IPS-11a (cell line): ENCODE data around the gene THAP2.

ENCODE experiments used
- H3K4me3 ChIP-seq: one replicate; pipeline ENCODE4 v1.5.1; 2013; ENCODE audit warnings: low read depth, low read length, control low read depth

THAP2 gene

DNA sequence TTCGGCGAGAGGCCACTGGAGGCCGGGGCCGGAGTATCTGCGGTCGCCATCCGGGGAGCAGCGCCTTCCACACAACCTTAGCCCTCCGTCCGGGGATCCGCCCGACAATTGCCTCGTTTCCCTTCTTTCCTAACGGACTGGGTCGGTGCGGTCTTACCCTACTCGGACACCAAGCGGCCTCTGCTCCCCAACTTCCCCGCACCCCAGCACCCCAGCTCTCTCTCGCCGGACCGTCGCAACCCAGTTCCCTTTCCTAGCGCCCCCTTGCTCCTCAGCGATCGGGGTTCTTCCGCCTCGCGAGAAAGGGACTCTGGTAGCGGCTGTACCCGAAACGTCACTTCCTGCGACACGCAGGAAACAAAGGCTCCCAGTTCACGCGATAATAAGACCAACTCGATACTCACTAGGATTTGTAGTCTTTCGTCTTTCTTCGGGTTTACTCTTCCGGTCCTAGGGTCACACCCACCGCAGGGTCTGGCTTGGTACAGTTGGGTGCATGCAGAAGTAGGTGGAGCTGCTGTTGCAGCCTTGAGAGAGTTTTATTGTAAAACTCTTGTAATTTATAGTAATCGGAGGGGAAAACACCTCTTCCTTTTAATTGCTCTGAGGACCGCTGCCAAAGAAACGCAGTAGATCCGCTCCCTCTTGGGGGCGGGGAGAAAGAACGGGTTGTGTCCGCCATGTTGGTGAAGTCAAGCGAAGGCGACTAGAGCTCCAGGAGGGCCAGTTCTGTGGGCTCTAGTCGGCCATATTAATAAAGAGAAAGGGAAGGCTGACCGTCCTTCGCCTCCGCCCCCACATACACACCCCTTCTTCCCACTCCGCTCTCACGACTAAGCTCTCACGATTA lies at the start of gene THAP2, which contains the start of gene ZFC3H1:
Gene THAP2 (plus strand): TSS at position 741 of the 850 bp plus-strand sequence. CDS start 209 bp downstream, outside the sequence.
Gene ZFC3H1 (minus strand): TSS at position 288 of the 850 bp plus-strand sequence. CDS start 238 bp downstream, at position 50.
- peak within 1 kb of the TSS; percentile 98 for H3K4me3 ChIP-seq

DNA sequence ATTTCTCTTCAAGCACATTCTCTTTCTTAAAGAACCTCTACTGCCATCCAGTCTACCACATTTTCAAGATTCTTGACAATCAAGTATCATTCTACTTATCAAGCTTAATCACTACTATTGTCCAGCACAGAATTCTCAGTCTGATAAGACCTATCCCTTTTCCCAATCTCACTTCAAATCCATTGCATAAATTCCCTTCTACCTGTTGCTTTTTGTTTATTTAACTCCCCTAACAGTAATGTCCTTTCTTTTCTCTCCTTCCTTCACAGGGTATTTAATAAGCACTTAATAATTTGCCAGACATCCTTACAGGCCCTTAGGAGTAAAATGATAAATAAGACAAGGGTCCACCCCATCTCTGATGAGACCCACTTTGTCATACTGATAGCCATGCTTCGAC lies 42.2 kb upstream of the THAP2 start:
- H3K4me3 ChIP-seq = no peak overlapping the region

DNA sequence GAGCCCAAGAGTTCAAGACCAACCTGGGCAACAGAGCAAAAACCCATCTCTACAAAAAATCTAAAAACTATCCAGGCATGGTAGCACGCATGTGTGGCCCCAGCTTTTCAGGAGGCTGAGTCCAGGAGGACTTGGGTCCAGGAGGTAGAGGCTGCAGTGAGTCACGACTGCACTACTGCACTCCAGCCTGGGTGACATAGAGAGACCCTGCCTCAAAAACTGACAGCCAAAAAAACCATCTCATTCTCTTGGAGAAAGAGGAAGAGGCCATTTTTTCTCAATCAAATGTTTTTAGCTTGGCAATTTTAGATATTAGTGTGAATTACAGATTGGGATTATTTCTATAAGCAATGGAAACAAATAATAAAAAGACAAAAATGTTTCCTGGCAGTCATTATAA lies 38.6 kb upstream of the THAP2 start:
- no peak overlapping the region for H3K4me3 ChIP-seq

DNA sequence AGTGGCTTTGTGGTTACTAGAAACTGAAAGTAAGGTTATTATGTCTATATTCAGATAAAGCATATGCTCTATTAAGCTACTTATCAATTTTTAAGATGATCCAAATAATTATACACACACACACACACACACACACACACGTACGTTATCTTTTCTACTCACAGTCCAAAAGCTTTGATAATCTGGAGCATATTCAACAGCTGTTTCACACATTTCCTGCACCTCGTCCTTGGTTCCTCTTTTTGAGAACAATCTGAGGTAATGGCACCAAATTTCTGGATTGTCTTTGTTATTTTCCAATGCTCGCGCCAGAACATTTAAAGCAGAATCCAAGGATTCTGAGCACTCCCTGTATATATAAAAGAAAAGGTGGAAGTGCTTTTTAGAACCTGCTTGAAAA lies 38.0 kb upstream of the THAP2 start:
- H3K4me3 ChIP-seq = no peak overlapping the region

DNA sequence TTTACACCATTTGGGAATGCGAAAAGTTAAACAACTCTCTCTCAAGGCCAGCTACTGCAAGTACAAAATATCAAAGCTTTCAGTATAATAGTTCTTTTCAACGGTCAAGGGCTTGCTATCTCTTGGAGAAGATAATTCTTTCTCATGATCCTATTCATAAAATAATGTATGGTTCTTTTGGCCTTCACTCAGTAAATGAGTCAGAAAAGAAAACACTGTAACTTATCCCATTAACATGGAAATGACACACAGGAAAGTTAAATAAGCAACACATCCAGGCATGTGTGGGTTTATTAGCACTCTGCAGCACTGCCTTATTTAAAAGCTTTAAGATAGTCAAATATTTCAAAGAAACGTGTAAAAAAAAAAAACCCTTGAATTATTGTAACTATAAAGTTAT lies 37.3 kb upstream of the THAP2 start:
- no peak overlapping the region for H3K4me3 ChIP-seq

DNA sequence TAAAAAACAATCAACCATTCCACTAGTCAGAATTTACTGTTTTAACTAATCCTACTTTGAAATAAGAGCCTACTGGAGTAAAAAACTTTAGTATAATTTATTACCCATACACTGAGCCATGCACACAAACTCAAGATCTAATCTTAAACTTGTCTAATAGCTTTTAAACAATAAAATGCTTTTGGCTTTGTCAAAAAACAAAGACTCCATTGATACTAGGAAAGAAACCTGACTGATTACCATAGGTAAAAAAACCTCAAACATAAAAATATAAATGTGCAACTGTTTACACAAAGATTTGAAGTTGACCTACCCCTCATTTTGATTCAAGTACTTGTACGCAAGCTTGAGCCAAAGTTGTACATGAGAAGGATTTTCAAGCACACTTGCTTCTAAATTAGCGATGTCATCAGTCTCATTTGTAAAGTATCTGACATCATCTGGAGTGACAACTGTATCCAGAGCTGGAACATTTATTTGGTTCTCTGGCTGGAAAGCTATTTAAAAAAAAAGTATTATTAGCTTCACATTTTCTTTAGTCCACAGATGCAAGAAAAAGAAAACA lies 36.6 kb upstream of the THAP2 start:
- H3K4me3 ChIP-seq = no peak overlapping the region

DNA sequence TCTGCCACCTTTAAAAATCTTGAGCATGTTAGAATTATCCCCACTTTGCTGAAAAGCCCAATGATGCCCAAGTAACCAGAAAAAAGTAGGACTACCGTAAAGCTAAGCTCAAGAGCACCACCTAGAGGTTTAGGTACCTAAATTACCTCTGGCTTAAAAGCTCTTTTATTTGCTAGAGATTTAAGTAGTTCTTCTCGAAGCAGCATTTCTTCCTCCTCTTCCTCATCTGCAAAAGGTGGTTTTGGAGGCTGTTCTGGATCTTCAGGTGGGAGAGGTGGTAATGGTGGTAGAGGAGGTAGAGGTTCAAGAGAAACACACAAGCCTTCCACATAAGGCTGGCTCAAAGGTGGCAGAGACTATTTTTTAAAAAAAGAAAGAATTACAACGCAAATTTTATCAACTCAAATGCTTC lies 27.4 kb upstream of the THAP2 start:
- no peak overlapping the region for H3K4me3 ChIP-seq

DNA sequence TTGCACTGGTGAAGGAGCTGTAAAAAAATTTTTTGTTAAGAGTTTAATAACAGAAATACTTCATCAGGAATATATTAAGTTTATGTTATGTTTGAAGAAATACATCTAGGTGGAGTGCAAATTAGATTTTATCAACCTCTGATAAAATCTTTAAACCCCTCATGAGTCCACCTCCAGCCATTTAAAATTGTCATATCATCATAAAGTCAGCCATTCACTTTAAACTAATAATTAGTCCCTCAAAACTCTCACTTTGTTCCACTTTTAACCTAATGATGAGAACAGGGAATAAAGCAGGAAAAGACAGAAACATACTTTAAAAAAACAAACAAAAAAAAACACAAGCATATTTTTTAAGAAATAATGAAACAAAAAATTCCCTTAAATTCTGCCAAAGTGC lies 25.6 kb upstream of the THAP2 start:
- H3K4me3 ChIP-seq = no peak overlapping the region

DNA sequence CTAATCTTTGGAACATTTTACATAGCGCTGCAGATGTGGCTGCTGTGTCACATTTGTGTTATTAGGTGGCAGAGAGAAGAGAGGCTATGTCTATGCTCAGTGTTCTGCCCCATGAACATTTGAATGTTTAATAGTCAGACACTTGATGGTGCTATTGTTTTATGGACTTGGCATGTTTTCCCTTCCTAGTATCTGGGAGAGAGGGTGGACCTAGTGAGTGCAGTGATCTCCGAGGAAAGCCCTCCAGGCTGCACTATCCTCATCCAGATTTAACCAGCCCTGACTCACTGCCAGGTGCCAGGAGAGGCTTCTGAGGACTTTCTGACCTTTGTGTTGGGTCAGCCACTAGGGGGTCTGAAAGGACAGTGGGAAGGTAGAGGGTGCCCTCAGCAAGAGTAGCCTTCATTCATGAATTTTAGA lies 24.8 kb upstream of the THAP2 start:
- no peak overlapping the region for H3K4me3 ChIP-seq

DNA sequence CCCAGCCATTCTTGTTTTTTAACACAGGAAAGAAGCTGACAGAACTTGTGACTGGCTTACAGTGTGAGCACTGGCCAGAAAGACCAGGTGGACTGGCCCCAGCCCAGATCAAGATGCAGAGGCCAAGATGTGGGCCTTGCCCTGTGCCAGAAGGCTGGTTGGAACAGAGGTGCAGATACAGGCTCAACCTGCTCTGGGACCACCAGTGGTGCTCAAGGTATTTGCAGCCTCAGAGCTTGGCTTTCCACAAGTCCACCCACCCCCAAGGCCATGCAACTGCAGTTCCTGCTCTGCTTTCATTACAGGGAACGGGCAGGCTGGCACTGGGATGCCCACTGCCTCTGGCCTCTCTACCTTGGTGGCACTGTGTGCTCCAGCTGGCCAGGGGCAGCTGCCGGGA lies 23.8 kb upstream of the THAP2 start:
- H3K4me3 ChIP-seq = no peak overlapping the region

DNA sequence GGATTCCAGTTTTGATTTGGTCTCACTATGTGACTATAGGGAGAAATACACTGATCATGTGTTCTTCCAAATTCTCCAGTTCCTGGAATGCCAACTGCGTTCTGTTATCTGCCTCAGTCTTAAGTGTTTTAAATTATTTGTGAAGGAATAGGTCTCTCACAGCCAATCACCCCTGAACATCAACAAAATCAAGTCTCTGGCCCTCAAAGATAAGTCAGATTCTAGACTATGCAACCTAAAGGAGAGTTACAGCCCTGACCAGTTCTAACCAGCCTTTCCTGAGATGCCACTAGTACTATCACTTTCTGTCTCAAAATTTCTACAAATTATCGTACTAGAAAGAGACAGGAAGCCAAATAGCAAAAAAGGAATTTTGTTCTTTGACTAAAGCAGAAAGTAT lies 22.7 kb upstream of the THAP2 start:
- no peak overlapping the region for H3K4me3 ChIP-seq

DNA sequence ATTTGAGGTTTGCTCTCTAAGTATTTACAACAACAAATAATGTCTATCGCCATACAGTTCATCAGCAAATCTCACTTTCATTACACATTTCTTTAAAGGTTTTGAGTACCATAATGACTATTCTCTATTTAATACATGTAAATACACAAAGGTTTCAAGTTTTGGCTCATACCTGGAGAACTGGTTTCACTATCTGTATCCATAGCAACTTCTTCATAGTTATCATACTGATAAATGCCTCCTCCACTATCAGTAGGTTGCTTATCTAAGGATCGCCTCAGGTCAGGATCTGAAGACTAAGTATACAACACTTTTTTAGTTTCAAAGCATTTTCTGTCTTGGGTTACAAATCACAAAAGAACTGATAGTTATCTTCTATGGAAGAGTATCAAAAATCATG lies 21.8 kb upstream of the THAP2 start:
- no peak overlapping the region for H3K4me3 ChIP-seq

DNA sequence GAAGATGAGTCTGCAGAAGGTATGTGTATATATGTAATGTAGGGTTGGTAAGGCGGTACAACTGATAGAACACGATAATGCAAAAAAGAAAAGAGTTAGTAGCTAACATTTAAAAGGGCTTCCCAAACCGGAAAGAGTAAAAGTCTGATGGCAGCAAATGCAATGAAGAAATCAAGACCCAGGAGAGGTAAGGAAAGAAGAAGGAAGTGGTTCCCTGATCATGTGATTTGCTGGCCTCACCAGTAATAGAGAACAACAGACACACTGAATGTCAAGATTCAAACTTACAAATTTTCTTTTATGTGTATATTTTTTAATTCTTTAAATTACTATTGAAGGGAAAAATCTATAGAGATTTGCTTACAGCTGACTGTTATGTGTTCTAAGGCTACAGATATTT lies 18.8 kb upstream of the THAP2 start:
- H3K4me3 ChIP-seq = no peak overlapping the region

DNA sequence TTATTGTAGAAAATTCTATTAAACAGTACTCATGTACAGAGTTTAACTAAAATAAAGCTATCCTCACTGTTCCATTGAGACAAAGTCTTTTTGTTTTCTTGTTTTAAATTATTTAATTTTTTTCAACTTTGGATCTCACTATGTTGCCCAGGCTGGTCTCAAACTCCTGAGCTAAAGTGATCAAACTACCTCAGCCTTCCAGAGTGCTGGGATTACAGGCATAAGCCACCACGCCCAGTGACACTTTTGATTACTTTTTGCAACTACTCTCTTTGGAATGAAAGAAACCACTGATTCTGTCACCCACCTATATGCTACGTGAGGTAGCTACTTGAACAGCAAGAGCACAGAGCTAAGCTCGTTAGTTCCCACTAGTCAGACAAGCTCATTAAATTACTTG lies 17.6 kb upstream of the THAP2 start:
- no peak overlapping the region for H3K4me3 ChIP-seq

DNA sequence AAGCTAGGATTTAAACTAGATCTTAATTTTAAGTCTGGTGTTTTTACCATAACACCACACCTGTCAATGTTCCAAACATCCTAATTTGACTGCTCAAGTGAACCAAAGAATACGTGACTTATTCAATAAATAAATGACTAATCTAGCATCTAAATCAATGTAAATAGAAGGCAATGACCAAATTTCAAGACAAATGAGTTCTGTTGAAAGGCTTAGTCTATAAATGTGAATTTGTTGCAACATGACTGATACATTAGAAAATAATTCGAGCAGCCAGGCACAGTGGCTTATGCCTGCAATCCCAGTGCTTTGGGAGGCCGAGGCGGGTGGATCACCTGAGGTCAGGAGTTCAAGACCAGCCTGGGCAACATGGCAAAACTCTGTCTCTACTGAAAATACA lies 15.6 kb upstream of the THAP2 start:
- no peak overlapping the region for H3K4me3 ChIP-seq

DNA sequence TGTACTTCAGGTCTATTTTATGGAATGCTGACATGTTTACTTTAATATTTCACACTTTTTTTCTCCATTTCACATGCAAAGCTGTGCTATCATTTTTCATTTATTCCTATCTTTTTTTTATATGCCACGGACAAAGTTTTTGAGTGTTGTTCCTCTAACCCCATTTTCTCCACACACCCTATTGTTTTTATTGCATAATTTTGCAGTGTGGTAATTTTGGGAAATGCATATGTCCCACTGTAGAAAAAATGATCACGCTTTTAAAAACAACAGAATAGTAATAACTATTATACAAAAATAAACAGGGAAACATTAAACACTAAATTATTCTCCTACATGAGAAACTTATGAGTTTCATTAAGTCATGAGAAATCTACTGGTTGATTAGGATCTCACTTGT lies 14.7 kb upstream of the THAP2 start:
- no peak overlapping the region for H3K4me3 ChIP-seq

DNA sequence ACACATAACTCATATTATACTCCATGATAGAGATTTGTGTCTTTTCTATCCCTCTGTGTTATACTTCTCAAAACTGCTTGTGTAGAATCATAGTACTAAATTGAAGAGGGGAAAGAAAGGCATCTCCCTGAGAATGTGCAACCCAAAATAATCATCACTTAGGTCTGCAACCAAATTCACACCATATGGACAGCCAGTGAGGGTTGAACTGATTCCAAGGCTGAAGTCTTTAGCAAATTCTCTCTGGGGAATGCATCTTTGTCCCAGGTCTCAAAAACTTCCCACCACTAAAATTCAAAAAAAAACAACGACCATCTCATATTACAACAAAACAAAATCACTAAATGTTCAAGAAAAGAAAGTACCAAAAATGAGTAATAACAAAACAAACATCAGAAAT lies 11.4 kb upstream of the THAP2 start:
- H3K4me3 ChIP-seq = no peak overlapping the region

DNA sequence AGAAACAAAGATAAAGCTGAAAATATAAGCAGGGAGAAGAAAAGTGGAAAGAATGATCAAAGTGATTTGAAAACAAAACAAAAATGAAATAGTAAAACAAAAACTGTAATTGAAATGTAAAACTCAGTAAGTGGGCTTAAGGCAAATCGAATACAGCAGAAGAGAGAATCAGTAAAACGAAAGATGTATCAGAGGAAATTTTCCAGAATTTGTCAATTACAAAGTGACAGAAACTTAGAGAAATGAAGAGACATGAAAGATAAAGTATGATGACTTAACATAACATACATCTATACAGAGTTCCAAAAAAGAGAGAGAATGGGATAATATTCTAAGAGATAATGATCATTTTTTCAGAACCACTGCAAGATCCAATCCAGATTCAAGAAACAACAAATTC lies 11.0 kb upstream of the THAP2 start:
- H3K4me3 ChIP-seq = no peak overlapping the region

DNA sequence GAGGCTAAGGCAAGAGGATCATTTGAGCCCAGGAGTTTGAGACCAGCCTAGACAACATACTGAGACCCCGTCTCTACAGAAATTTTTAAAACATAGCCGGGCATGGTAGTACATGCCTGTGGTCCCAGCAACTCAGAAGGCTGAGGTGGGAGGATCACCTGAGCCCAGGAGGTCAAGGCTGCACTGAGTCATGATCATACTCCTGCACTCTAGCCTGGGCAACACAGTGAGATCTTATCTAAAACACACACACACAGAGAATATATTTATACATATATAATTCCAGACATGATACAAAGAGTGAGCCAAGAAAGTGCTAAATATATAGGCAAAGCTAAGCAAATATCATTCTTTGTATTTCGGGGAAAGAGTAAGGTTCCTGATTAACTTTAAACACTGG lies 9.9 kb upstream of the THAP2 start:
- H3K4me3 ChIP-seq = no peak overlapping the region

DNA sequence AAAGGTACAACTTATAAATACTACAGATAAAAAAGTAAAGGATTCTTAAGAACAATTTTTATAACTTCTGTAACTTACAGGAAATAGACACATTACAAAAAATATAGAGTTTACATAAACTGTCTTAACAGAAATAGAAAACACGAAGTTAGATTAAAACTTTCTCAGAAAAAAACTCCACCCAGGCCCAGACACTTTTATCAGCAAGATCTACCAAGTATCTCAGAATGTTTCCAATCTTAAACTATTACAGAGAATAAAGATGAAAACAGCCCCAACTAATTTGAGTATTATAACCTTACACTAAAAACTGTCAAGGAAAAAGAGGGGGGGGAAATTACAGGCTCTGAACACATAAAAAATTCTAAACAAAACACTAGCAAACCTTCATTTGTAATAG lies 8.6 kb upstream of the THAP2 start:
- H3K4me3 ChIP-seq = no peak overlapping the region

DNA sequence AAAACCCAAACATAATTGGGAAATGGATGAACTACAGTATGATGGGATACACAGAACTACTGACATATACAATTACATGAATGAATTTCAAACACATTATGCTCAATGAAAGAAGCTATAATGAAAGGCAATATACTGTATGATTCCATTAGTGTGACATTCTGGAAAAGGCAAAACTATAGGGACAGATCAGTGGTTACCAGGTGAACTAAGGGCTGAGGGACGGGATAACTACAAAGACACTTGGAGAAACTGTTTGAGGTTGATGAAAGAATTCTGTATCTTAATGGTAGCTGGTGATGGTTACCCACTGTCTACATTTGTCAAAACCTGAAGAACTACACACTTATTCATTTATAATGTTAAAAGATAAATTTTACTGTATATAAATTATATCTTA lies 8.2 kb upstream of the THAP2 start:
- no peak overlapping the region for H3K4me3 ChIP-seq

DNA sequence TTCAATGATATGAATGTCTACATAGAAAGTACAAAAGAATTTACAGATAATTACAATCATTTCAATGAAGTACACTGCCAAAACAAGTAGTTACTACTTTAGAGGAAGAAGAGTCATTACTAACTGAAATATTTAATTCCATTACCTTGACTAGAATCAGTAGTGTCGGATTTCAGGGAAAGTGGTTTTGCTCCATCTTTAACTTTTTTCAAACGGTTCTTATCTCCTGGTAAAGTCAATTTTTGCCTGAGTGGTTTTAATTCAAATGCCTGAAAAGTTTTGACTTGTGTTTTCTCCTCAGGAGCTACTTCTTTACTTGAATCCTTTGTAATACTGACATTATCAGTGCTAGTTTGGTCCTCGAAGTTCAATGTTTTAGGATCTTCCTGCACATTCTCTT lies 7.4 kb upstream of the THAP2 start:
- H3K4me3 ChIP-seq = no peak overlapping the region
